Activated CD8-positive, alpha-beta memory T cell treated with anti-CD3 and anti-CD28 coated beads, Interleukin-2, amount 10 ng/mL, durations not matched to agents 7 days and 5 days (primary cell): ENCODE results near the gene PLK5. TPM values are rescaled to one million over a fixed set of nuclear protein-coding genes. Genes with fewer than 3 reads are reported as not detected.

ENCODE experiments used
- ATAC-seq: fragments of 150-1000 bp; cut with Tn5 transposase; one replicate; pipeline ENCODE4 v1.10.0; 2021; ENCODE audit warnings: moderate library complexity
- CTCF ChIA-PET: fragments of 350-600 bp; sonication (Branson Sonifier 250); formaldehyde crosslinking; loops from one replicate; lab custom pipeline; 2021; ENCODE audit warnings: antibody characterized with exemption; lab: Charles Lee
- DNase-seq: peaks from one replicate; pipeline ENCODE4 v3.0.0-alpha.2; 2020
- H3K27ac Mint-ChIP-seq: one replicate; pipeline ENCODE4 v1.8.0; 2021; ENCODE audit warnings: mild to moderate bottlenecking, mixed read lengths
- H3K27me3 Mint-ChIP-seq: one replicate; pipeline ENCODE4 v1.8.0; 2021; ENCODE audit warnings: mixed read lengths
- H3K36me3 Mint-ChIP-seq: one replicate; pipeline ENCODE4 v1.8.0; 2021; ENCODE audit warnings: mild to moderate bottlenecking, mixed read lengths
- H3K4me1 Mint-ChIP-seq: one replicate; pipeline ENCODE4 v1.8.0; 2021; ENCODE audit warnings: mixed read lengths
- H3K4me3 Mint-ChIP-seq: one replicate; pipeline ENCODE4 v1.8.0; 2021; ENCODE audit warnings: mild to moderate bottlenecking, moderate library complexity, mixed read lengths
- H3K9me3 Mint-ChIP-seq: one replicate; pipeline ENCODE4 v1.8.0; 2022; ENCODE audit warnings: low read depth, mixed read lengths
- total RNA-seq, 2 experiments: library from RNA; stranded (reverse); gene quantifications; one replicate each; pipeline ENCODE4 v1.2.3, GENCODE V29; 2021

Gene PLK5
- total RNA-seq, 2 experiments from 2014 or later = not detected

DNA sequence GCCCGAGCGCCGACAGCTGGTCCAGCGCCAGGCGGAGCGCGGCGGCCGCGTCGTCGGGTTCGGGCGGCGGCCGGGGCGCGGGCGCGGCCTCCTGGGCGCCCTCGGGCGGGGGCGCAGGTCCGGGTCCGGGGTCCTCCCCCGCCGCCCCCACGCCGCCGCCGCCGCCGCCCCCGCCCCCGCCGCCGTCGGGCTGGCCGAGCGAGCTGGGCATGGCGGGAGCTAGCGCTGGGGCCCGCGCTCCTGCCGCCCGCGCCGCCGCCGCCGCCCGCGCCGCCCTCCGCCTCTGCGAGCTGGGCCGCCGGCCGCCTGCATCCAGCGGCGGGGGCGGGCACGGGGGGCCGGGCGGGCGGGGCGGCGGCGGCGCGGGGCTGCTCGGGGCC lies 44.0 kb downstream of the PLK5 start:
- Mint-ChIP-seq H3K27ac (no peak overlapping the region), H3K36me3 (no peaks in the 10 kb centered on the region), H3K9me3 (no peaks in the 10 kb centered on the region), H3K4me3 (no peak overlapping the region), H3K4me1 (peaks cover 3% of the 10 kb centered on the region), H3K27me3 (peaks cover 14% of the 10 kb centered on the region)
- CTCF ChIA-PET = interaction anchor here (0.6 to 1.0 kb wide), 2 partner anchors 23 to 587 kb away, joined by 3 read pairs; no protein-coding TSS in a partner anchor
- peak; percentile 56 for ATAC-seq
- DNase-seq = no peak

DNA sequence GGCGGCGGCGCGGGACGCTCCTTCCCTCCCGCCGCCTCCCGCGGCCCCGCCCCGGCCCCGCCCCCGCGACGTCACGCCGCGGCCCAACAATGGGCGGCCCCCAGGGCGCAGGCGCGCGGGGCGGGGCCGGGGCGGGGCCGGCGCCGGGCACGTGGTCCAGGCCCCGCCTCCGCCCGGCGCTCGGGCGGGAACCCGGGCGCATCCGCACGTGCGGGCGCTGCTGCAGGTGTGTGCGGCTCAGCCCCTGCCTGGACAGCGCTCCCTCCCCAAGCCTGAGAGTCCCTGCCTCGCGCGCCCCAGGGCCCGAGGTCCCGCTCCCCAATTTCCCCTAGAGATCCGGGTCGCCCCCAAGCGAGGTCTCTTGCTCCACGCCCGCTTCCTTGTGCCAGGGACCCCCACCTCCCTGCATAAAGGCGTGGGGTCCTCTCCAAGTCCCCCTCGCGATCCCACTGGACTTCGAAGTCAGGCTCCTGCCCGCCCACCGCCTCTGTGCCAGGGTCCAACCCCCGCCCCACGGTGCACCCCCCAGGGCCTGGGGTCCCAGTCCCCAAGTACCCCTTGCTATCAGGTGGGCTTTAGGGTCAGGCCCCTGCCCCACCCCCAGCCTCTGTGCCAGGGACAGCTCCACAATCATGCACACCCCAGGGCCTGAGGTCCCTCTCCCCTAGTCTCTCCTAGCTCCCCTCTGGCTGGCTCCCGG lies 44.6 kb downstream of the PLK5 start, which contains the start of gene MEX3D:
MEX3D (minus strand) TSS at position 6 of the 700 bp plus-strand sequence. CDS start 267 bp downstream, outside the sequence.
- CTCF ChIA-PET = interaction anchor here (0.6 to 1.0 kb wide), 2 partner anchors 23 to 587 kb away, joined by 3 read pairs; no protein-coding TSS in a partner anchor
- no peaks in the 10 kb centered on the region for H3K36me3 Mint-ChIP-seq
- no peaks in the 10 kb centered on the region for H3K9me3 Mint-ChIP-seq
- peaks cover 4% of the 10 kb centered on the region for H3K4me1 Mint-ChIP-seq
- ATAC-seq (peak; percentile 89), DNase-seq (peak; percentile 82)
- H3K4me3 Mint-ChIP-seq = peak within 1 kb of the TSS; percentile 35
- H3K27ac Mint-ChIP-seq = no peak within 1 kb of the TSS
- H3K27me3 Mint-ChIP-seq = peaks cover 14% of the 10 kb centered on the region

DNA sequence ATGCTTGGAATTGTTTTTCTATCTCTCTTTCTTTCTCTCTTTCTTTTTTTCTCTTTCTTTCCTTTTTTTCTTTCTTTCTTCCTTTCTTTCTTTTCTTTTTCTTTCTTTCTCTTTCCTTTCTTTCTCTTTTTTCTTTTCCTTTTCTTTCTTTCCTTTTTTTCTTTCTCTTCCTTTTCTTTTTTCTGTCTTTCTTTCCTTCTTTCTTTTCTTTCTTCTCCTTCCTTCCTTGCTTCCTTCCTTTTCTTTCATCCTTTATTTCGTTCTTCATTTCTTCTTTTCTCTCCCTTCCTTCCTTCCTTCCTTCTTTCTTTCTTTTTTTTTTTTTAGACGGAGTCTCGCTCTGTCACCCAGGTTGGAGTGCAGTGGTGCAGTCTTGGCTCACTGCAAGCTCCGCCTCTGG lies 46.1 kb downstream of the PLK5 start:
- Mint-ChIP-seq H3K27ac (no peak overlapping the region), H3K4me1 (peaks cover 4% of the 10 kb centered on the region), H3K9me3 (no peaks in the 10 kb centered on the region), H3K36me3 (no peaks in the 10 kb centered on the region), H3K27me3 (peaks cover 14% of the 10 kb centered on the region), H3K4me3 (no peak overlapping the region)
- CTCF ChIA-PET = no interaction called here
- ATAC-seq = no peak
- no peak for DNase-seq

DNA sequence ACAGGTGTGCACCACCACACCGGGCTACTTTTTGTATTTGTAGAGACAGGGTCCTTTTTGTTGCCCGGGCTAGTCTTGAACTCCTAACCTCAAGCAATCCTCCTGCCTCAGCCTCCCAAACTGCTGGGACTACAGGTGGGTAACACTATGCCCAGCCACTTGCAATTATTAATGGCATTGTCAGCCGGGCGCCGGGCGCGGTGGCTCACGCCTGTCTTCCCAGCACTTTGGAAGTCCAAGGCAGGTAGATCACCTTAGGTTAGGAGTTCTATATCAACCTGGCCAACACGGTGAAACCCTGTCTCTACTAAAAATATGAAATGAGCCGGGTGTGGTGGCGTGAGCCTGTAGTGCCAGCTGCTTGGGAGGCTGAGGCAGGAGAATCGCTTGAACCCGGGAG lies 47.0 kb downstream of the PLK5 start:
- Mint-ChIP-seq H3K27me3 (peaks cover 14% of the 10 kb centered on the region), H3K27ac (no peak overlapping the region), H3K4me3 (no peak overlapping the region), H3K36me3 (no peaks in the 10 kb centered on the region), H3K4me1 (peaks cover 4% of the 10 kb centered on the region), H3K9me3 (no peaks in the 10 kb centered on the region)
- CTCF ChIA-PET = no interaction called here
- ATAC-seq = no peak
- no peak for DNase-seq

DNA sequence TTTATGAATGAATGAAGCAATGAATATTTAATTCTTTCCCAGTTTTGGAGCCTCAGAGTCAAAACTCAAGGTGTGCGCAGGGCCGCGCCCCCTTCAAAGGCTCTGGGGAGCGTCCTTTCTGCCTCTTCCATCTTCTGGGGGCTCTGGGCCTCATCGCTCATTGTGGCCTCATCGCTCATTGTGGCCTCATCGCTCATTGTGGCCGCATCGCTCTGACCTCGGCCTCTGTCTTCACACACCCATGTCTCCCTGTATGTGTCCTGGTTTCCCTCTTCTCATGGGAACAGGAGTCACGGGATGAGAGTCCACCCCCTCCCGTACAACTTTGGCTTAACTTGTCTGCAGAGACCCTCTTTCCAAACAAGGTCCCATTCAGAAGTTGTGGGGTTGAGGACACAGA lies 47.5 kb downstream of the PLK5 start:
- DNase-seq = no peak
- CTCF ChIA-PET = no interaction called here
- Mint-ChIP-seq H3K4me3 (no peak overlapping the region), H3K36me3 (no peaks in the 10 kb centered on the region), H3K27me3 (peaks cover 14% of the 10 kb centered on the region), H3K27ac (no peak overlapping the region), H3K4me1 (peaks cover 4% of the 10 kb centered on the region), H3K9me3 (no peaks in the 10 kb centered on the region)
- no peak for ATAC-seq

DNA sequence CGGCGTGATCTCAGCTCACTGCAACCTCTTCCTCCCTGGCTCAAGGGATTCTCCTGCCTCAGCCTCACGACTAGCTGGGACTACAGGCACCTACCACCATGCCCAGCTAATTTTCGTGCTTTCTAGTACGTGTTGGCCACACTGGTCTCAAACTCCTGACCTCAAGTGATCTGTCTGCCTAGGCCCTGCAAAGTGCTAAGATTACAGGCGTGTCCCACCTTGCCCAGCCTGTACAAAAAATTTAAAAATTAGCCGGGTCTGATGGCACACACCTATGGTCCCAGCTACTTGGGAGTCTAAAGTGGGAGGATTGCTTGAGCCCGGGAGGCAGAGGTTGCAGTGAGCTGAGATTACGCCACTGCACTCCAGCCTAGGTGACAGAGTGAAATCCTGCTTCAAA lies 48.9 kb downstream of the PLK5 start:
- no peak for ATAC-seq
- no peak overlapping the region for H3K4me3 Mint-ChIP-seq
- H3K4me1 Mint-ChIP-seq = peaks cover 4% of the 10 kb centered on the region
- DNase-seq = no peak
- peaks cover 14% of the 10 kb centered on the region for H3K27me3 Mint-ChIP-seq
- H3K9me3 Mint-ChIP-seq = no peaks in the 10 kb centered on the region
- no peaks in the 10 kb centered on the region for H3K36me3 Mint-ChIP-seq
- CTCF ChIA-PET = no interaction called here
- H3K27ac Mint-ChIP-seq = no peak overlapping the region

DNA sequence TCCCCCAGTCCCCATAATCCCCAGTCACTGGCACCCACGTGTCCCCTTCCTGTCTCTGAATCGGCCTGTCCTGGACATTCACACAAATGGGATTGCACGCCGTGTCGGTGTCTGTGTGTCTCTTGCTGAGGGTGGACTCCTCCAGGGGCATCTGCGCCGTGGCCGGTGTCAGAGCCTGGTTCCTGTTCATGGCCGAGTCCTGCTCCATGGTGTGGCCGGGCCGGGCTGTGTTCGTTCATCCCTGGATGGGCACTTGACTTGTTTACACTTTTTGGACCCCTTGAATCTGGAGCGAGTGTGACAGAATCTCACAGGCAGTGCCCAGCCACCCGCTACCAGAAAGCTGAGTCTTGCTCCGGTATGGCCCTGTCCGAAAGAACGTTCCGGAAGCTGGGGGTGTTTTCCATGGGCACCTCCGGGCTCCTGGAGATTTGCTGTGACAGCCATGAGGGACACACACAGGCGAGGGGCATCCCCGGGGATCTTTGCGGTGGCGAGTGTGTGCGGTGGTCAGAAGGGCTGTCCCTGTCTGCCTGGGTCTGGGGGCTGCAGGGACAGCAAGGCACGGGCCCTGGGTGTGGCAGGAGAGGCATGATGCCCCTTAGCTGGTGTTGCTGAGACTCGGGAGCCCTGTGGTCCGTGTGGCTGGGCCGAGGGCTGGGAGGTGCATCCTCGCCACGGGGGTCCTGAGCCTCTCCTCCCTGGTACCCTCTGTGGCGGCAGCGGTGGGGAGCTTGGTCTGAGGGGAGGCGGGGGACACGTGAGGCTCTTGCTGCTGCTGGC lies 50.7 kb downstream of the PLK5 start:
- CTCF ChIA-PET = interaction anchor here (1.9 kb wide), 1 partner anchor 29 kb away, joined by 5 read pairs; no protein-coding TSS in a partner anchor
- H3K27ac Mint-ChIP-seq = no peak overlapping the region
- no peaks in the 10 kb centered on the region for H3K36me3 Mint-ChIP-seq
- peaks cover 1% of the 10 kb centered on the region for H3K4me1 Mint-ChIP-seq
- no peak for DNase-seq
- ATAC-seq = no peak
- peaks cover 12% of the 10 kb centered on the region for H3K27me3 Mint-ChIP-seq
- H3K4me3 Mint-ChIP-seq = no peak overlapping the region
- H3K9me3 Mint-ChIP-seq = no peaks in the 10 kb centered on the region

DNA sequence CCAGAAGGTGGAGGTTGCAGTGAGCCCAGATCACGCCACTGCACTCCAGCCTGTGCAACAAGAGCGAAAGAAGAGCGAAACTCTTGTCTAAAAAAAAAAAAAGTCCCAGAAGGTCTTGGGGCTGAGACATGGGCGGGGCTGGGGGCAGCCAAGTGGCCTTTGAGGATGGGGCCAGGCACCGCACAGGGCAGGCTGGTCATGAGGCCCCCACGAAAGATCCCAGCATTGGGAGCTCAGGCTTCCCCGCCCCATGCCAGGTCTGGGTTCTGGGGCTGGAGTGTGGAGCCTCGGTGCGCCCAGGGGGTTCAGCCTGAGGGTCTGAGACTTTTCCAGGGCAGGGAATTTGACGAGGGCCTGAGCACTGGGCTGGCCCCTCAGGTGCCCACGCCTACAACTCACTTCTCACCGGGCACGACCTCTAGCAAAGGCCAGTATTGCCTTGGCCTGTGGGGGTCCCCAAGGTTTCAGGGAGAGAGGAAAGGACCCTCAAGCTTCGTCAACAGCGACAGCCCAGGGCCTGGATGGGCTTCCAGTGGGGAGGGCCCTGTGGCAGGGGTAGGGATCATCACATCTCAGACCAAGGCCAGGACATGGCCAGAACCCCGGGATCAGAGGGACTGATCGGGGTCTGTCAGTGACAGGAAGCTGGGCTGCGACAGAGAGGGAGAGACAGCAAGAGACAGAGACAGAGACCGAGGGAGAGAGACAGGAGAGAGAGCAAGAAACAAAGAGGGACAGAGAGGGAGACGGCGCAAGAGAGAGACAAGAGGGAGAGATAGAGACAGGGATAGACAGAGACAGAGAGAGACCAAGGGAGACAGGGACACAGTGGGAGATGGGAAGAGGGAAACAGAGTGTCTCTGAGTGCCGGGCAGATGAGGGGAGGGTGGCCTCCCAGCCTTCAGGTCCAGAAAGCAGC lies 51.7 kb downstream of the PLK5 start:
- H3K9me3 Mint-ChIP-seq = no peaks in the 10 kb centered on the region
- H3K36me3 Mint-ChIP-seq = peaks cover 4% of the 10 kb centered on the region
- H3K4me1 Mint-ChIP-seq = peaks cover 1% of the 10 kb centered on the region
- no peak for DNase-seq
- ATAC-seq = peak; percentile 23
- peaks cover 4% of the 10 kb centered on the region for H3K27me3 Mint-ChIP-seq
- CTCF ChIA-PET = interaction anchor here (1.9 kb wide), 1 partner anchor 30 kb away, joined by 5 read pairs; no protein-coding TSS in a partner anchor
- no peak overlapping the region for H3K27ac Mint-ChIP-seq
- H3K4me3 Mint-ChIP-seq = no peak overlapping the region

DNA sequence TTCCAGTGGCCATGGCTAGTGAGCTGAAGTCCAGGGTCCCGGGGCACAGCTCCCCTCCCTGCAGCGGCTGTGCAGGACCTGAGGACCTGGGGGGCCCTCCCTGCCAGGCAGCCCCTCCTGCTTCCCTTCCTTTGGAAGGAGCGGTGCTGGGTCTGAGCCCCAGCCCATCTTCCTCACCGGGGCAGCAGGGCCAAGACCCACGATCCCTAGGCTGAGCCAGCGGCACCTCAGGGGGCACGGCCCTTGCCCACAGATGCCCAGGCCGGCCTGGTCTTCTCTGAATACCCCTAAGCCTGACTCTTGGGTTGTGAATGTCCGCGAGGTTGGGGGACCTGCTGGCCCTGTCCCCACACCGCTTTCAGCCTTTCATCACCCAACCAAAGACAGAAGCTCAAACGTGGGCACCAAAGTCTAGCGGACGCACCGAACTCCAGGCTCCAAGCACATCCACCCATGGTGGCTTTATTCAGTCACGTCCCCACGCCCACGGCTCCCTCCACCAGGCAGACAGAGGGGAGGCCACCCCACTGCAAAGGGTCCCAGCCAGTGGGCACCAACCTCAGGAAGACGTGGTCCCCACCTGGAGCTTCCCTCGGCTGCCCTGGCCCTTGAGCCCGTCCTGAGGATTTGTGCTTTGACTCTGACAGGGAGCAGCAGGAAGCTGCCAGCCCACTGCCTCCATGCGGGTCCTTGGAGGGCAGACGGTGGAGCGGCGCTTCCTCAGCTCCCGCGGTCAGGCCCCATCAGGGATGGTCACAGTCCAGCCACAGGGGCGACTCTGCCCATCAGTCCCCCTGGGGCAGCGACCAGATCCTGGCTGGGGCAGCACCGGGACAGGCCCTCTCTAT lies 52.6 kb downstream of the PLK5 start:
- Mint-ChIP-seq H3K4me1 (peaks cover 1% of the 10 kb centered on the region), H3K27me3 (peaks cover under 1% of the 10 kb centered on the region), H3K4me3 (no peak overlapping the region), H3K36me3 (peaks cover 7% of the 10 kb centered on the region), H3K27ac (no peak overlapping the region), H3K9me3 (no peaks in the 10 kb centered on the region)
- CTCF ChIA-PET = no interaction called here
- DNase-seq = no peak
- no peak for ATAC-seq

DNA sequence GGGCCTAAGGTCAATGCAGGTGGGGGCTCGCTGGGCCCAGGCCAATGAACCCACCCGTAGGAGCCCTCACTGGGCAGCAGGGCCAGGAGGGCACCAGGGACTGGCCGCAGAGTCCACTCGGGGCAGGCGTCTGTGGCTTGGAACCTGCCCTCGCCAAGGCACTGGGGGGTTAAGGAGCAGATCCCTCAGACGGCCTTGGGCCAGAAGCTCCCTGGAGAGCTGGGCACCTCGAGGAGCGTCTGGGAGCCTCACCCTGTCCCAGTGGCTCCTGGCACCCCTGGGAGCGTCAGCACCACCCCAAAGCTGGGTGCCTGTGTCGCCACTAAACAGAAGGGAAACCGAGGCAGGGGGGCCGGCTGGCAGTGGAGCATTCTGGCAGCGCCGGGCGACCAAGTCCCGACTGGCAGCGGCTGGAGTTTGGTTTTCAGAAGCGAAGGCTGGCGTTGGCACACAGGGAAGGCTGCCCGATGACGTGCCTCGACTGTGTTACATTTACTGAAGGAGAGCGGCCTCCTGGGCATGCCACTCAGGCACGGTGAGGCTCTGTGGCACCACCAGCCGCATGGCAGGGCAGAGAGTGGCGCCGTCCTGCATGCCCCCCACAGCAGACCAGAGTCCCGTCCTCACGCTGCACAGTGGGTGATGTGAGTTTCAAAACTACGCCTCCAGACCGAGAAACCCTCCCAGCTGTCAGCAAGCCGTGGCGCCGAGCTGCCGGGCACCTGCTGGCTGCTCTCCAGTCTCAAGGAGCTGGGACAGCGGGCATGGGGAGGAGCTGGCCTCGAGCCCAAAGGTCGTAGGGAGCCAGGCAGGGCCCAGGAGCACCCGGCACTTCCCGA lies 53.4 kb downstream of the PLK5 start:
- ATAC-seq = no peak
- CTCF ChIA-PET = interaction anchor here (2.2 kb wide), 1 partner anchor 31 kb away, joined by 6 read pairs; no protein-coding TSS in a partner anchor
- no peak overlapping the region for H3K4me3 Mint-ChIP-seq
- no peaks in the 10 kb centered on the region for H3K9me3 Mint-ChIP-seq
- DNase-seq = no peak
- H3K36me3 Mint-ChIP-seq = peaks cover 7% of the 10 kb centered on the region
- H3K27me3 Mint-ChIP-seq = no peaks in the 10 kb centered on the region
- H3K4me1 Mint-ChIP-seq = peaks cover 1% of the 10 kb centered on the region
- no peak overlapping the region for H3K27ac Mint-ChIP-seq

DNA sequence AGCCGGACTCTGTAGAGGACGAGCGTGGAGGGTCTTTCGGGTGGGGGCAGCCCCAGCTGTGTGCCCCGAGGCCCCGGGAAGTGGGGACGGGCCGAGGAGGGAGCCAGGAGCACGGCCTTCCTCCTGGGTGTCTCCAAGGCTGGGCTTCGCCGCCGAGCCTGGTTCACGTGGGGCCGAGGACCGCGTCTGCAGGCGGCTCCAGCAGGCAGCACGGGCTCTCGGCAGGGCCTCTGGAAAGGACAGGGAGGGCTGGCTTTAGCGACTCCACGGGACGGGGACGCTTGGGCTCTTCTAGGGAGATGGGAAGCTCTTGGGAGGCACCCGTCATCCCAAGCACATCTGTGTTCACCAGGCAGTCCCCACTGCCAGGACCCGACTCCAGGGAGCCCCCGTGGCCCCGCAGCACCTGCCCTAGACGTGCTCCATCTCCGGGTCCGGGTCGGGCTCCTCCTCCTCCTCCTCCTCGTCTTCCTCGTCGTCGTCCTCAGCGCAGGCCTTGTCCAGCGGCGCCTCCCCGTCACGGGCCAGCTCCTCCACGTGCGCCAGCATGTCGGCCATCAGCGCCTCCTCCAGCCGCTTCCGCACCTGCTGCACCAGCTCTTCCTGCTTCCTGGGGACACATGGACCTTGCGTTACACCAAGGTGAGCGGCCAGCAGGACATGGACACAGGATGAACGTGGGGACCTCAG lies 54.2 kb downstream of the PLK5 start:
- Mint-ChIP-seq H3K9me3 (no peaks in the 10 kb centered on the region), H3K36me3 (peaks cover 7% of the 10 kb centered on the region), H3K4me3 (no peak overlapping the region), H3K27ac (no peak overlapping the region), H3K27me3 (no peaks in the 10 kb centered on the region), H3K4me1 (peaks cover 1% of the 10 kb centered on the region)
- CTCF ChIA-PET = interaction anchor here (0.6 to 2.2 kb wide), 2 partner anchors 11 to 32 kb away, joined by 4 to 6 read pairs; no protein-coding TSS in a partner anchor
- ATAC-seq (no peak), DNase-seq (no peak)
